Measurements from ENCODE around the gene MGRN1.

DNA sequence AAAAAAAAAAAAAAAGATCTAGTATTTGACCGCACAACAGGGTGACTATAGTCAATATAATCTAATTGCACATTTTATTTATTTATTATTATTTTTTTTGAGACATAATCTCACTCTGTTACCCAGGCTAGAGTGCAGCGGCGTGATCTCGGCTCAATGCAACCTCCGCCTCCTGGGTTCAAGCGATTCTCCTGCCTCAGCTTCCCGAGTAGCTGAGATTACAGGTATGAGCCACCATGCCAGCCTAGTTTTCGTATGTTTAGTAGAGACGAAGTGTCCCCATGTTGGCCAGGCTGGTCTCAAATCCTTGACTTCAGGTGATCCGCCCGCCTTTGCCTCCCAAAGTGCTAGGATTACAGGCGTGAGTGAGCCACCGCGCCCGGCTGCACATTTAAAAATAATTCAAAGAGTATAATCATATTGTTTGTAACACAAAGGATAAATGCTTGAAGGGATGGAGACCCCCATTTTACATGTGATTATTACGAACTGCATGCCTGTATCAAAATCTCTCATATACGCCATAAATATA is 108.7 kb downstream of the MGRN1 start:
- TF ChIP-seq, protein P1, sequence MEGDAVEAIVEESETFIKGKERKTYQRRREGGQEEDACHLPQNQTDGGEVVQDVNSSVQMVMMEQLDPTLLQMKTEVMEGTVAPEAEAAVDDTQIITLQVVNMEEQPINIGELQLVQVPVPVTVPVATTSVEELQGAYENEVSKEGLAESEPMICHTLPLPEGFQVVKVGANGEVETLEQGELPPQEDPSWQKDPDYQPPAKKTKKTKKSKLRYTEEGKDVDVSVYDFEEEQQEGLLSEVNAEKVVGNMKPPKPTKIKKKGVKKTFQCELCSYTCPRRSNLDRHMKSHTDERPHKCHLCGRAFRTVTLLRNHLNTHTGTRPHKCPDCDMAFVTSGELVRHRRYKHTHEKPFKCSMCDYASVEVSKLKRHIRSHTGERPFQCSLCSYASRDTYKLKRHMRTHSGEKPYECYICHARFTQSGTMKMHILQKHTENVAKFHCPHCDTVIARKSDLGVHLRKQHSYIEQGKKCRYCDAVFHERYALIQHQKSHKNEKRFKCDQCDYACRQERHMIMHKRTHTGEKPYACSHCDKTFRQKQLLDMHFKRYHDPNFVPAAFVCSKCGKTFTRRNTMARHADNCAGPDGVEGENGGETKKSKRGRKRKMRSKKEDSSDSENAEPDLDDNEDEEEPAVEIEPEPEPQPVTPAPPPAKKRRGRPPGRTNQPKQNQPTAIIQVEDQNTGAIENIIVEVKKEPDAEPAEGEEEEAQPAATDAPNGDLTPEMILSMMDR (IDR thresholded peaks at IDR 0.05) = no peak
- TF ChIP-seq EP300 (IDR thresholded peaks at IDR 0.05) = no peak
